ENCODE measurements around the gene BNIP2.

The BNIP2 gene

DNA sequence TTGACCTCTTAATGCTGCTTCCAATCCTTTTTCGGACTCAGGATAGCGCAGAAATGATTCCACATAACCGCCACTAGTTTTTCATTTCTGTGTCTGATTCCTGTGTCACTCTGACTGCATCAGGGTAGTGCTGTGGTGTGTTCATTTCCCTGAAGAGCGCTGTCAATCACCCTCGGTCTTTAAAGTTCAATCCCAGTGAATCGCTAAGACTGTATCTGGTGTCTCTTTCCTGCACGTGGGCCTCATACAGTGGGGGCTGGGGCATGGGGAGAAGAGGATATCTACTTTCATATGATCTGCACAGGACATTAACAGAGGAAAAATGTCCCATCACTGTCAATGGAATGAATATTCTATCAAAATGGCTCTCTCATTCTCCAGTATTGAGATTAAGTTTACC, 32.9 kb upstream of the BNIP2 start:
- no peak overlapping the region for H3K4me3 ChIP-seq (ENCODE audit: control insufficient read depth, low read depth, low read length)
- TF ChIP-seq CTCF (conservative IDR thresholded peaks at IDR 0.05; ENCODE audit: control insufficient read depth, insufficient read depth, low read depth, low read length): no peak
- no peak for DNase-seq (ENCODE audit: low read depth)

- no peak for DNase-seq (ENCODE audit: low read depth)
- TF ChIP-seq CTCF (conservative IDR thresholded peaks at IDR 0.05; ENCODE audit: control insufficient read depth, insufficient read depth, low read depth, low read length): no peak
- no peak overlapping the region for H3K4me3 ChIP-seq (ENCODE audit: control insufficient read depth, low read depth, low read length)
Measured at GRCh38 chr15:59721411-59721810, 32.3 kb upstream of the BNIP2 start.

GRCh38 chr15:59713177-59713576, 24.1 kb upstream of the BNIP2 start:
- no peak for TF ChIP-seq CTCF (conservative IDR thresholded peaks at IDR 0.05; ENCODE audit: control insufficient read depth, insufficient read depth, low read depth, low read length)
- no peak for DNase-seq (ENCODE audit: low read depth)
- H3K4me3 ChIP-seq (ENCODE audit: control insufficient read depth, low read depth, low read length): no peak overlapping the region

DNA sequence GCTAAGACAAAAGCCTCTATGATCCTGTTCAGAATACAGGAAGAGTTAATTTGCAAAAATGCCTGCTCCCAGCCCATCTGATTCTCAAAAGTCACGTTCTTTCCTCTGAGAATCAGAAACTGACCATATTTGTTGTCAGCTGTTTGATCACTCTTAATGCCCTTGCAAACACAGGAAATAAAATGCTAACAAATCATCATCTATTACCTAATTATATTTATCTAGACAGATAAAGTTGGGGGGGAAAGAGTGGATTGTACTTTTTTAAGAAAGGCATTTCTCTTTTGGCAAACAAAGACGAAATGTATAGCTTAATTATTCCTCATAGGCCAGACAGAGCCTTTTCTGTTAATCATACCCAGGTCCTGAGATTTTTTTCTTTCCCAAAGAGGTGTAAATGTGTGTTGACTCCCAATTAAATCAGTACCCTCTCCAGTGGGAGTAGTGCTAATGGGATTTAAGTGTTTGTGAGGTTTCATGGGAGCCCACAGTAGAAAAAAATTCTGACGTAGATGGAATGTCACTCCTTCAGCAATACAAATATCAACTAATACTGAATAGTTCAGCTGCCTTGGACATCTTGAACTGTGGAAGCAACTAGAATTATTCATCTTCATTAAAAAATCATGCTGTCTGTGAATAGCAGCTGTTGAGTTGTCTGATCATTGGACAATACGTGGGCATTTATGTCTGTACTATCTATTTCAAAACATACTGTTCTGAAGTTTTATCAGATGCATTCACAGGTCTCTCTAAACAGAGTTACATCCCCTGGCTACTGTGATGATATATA, 22.5 kb upstream of the BNIP2 start:
- no peak for DNase-seq (ENCODE audit: low read depth)
- no peak for TF ChIP-seq CTCF (conservative IDR thresholded peaks at IDR 0.05; ENCODE audit: control insufficient read depth, insufficient read depth, low read depth, low read length)
- no peak overlapping the region for H3K4me3 ChIP-seq (ENCODE audit: control insufficient read depth, low read depth, low read length)

GRCh38 chr15:59707619-59708018, 18.5 kb upstream of the BNIP2 start:
- no peak for DNase-seq (ENCODE audit: low read depth)
- H3K4me3 ChIP-seq (ENCODE audit: control insufficient read depth, low read depth, low read length): no peak overlapping the region
- TF ChIP-seq CTCF (conservative IDR thresholded peaks at IDR 0.05; ENCODE audit: control insufficient read depth, insufficient read depth, low read depth, low read length): no peak

DNA sequence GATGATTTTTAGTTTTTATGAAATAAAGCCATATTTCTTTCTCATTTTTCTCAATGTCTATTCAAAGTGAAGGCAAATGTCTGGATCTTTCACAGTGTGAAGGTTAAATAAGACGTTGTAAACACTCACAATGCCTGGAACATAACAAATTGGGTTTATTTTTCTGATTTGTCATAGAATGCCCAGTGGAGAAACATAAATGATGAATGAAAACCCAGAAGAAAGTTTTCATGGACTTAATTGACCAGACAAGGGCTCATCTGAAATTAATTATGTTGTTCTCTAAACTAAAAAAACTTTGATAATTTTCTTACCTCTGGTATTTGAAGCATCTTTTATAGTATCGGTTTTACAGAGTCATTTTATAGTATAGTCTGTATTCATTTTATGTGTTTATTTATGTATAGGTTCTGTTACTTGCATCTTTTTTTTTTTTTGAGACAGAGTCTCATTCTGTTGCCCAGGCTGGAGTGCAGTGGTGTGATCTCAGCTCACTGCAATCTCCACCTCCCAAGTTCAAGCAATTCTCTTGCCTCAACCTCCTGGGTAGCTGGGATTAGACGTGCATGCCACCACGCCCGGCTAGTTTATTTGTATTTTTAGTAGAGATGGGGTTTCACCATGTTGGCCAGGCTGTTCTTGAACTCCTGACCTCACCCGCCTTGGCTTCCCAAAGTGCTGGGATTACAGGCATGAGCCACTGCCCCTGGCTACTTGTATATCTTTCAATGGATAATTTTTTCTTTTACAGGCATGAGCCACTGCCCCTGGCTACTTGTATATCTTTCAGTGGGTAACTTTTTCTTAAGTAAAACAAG, 15.1 kb upstream of the BNIP2 start:
- DNase-seq (ENCODE audit: low read depth): no peak
- TF ChIP-seq CTCF (conservative IDR thresholded peaks at IDR 0.05; ENCODE audit: control insufficient read depth, insufficient read depth, low read depth, low read length): no peak
- H3K4me3 ChIP-seq (ENCODE audit: control insufficient read depth, low read depth, low read length): no peak overlapping the region

Data from fibroblast of mammary gland (primary cell).